ENCODE results near the gene ZNRF2.
"Not testable (repeated sequence)": the region's sequence is repeated elsewhere in the genome, so short reads cannot be mapped to it uniquely, and the experiment has no call there.

The ZNRF2 gene

DNA sequence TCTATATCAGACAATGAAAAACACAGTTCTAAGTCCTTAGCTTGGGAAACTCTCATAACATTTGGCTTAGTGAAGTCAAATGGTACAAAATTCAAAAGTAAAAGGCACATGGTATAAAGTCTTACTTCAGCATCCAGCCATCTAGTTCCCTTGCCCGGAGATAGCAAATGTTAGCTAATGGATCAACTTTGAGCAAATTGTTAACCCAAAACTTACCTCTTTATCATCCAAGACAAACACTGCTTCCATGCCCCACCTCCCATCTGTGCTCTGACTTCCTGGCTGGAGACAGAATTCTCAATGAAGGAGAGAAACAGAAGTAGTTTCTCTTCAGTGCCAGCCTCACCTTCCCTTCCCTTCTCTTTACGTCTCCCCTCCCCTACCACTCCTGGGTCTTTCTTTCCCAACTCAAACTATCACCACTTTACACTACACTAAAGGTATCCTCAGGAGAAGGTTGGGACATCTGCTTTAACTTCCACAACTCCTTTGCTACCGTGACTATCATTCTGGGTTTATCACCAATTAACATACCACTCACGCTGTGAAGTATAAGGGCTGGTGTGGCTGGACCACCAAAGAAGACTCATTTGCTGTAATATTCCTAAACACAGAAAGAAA is 21.2 kb upstream of the ZNRF2 start:
- no peak for DNase-seq (ENCODE audit: low spot score)

DNA sequence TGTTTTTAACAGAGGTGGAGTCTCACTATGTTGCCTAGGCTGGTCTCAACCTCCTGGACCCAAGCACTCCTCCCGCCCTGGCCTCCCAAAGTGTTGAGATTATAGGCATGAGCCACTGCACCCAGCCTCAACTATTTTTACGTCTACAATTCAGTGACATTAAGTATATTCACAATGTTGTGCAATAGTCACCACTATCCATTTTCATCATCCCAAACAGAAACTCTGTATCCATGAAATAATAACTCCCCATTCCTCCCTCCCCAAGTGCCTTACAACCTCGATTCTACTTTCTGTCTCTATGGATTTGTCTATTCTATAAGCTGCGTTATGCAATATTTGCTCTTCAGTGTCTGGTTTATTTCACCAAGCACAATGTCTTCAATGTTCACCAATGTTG is 20.3 kb upstream of the ZNRF2 start:
- no peak for DNase-seq (ENCODE audit: low spot score)

DNA sequence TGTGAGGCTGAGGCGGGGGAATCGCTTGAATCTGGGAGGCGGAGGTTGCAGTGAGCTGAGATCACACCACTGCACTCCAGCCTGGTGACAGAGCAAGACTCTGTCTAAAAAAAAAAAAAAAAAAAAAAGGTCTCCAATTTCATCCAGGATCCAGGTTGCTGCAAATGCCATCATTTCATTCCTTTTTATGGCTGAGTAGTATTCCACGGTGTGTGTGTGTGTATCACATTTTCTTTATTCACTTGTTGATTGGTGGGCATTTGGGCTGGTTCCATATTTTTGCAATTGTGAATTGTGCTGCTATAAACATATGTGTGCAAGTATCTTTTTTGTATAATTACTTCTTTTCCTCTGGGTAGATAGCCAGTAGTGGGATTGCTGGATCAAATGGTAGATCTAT is 19.2 kb upstream of the ZNRF2 start:
- DNase-seq (ENCODE audit: low spot score), result not testable (repeated sequence)

DNA sequence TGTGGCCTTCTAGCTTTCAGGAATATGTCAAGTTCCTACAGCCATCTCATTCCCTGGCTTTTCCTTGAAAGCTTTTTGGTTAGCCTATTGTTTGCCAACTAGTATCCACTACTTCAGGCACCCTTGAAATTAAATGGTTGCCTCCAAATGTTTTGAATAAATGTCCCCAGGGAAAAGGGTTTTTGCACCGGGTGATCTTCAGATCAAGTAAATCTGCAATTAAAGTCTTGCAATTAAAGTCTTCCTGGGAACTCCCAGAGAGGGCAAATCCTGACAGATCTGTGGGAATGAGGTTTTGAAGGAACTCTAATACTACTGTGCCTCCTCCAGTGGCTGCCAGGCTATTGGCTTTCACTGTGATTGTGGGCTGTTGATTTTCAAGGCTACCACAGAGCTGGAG is 17.7 kb upstream of the ZNRF2 start:
- no peak for DNase-seq (ENCODE audit: low spot score)

DNA sequence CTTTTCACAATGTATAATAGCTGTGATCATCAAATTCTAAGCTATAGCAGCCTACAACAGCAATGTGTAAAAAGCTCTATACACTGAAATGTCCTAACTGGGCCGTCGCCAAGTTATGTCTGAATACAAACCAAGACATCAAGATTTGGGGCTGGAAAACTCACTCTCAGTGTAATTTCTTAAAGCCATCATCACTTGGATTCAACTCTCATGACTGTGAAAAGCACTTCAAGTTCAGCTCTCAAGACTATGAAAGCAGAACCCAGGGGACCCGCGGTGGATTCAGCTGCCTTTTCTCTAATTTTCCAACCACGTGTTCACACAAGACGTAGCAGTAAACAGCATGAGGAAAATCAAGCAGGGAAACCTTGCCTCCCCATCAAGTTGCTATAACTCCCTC is 15.8 kb upstream of the ZNRF2 start:
- no peak for DNase-seq (ENCODE audit: low spot score)

DNA sequence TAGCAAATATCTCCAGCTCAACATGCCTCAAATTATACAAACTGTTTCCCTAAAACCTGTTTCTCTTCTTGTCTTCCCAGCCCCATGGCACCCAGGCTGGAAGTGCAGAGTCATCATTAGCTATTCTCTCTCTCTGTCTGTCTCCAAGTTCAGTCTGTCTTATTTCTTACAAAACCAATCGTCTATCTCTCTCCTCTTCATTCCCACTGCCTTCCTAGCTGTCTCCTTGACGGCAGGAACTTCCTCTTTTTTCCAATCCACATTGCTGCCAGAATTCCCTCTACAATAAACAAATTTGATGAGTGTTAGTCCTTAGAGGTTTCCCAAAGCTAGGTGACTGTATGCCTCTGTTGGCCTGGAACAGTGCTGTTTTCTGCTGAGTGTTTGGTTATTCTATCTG is 14.9 kb upstream of the ZNRF2 start:
- no peak for DNase-seq (ENCODE audit: low spot score)

DNA sequence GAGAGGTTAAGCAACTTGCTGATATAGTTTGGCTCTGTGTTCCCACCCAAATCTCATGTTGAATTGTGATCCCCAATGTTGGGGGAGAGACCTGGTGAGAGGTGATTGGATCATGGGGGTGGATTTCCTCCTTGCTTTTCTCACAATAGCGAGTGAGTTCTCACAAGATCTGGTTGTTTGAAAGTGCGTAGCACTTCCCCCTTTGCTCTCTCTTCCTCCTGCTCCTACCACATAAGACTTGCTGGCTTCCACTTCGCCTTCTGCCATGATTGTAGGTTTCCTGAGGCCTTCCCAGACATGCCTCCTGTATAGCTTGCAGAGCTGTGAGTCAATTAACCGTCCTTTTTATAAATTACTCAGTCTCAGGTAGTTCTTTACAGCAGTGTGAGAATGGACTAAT is 13.5 kb upstream of the ZNRF2 start:
- no peak for DNase-seq (ENCODE audit: low spot score)

DNA sequence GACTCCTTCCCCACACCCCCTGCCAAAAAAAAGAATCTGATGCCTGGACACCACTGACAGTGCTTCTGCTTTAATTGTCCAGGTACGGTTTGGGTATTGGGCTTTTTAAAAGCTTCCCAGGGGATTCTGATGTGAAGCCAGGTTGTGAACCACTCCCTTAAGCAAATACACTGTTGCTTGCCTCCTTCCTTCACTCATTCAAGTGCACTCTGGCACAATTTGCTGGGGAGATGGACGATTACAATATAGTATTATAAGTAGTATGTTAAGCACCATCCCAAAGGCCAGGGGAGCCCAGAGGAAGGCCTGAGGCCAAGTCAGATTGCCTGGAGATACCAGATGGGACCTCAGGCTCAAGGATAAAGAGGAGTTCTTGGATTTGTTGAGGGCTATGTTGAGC is 12.3 kb upstream of the ZNRF2 start:
- DNase-seq (ENCODE audit: low spot score), result no peak

DNA sequence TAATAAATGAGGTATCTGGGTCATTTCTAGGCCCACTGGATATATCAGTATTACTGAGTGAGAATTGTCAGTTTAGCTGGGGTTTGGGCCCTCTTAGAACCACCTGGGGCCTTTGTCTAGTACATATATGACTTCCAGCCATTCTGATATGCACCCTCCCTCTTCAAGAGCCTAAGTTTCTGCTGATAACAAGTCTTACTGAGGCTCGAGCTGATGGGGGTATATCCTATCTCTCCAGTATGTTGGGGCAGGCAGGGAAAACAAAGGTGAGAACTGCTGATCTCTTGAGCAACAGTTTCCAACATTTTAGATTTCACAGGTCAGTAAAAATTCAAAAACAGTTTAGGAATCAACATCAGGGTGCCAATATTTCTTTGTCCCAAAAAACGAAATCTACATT is 10.8 kb upstream of the ZNRF2 start:
- DNase-seq (ENCODE audit: low spot score), result no peak

DNA sequence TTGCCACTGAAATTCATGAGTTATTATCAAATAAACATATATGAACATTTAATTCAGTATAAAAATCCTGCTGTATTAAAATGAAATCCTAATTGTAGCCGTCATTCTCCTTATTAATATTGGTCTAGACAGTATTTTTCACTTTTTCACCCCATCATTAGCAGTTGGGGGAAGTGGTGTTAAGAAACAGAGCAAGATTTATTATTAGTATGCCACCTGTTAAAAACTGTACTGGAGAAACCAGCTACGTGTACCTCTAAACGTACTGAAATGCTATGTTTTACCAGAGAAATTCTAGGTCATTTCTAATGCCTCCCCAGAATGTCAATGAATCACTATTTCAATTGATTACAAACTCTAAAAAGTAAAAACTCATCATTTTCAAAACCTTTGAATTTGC is 9.8 kb upstream of the ZNRF2 start:
- no peak for DNase-seq (ENCODE audit: low spot score)

DNA sequence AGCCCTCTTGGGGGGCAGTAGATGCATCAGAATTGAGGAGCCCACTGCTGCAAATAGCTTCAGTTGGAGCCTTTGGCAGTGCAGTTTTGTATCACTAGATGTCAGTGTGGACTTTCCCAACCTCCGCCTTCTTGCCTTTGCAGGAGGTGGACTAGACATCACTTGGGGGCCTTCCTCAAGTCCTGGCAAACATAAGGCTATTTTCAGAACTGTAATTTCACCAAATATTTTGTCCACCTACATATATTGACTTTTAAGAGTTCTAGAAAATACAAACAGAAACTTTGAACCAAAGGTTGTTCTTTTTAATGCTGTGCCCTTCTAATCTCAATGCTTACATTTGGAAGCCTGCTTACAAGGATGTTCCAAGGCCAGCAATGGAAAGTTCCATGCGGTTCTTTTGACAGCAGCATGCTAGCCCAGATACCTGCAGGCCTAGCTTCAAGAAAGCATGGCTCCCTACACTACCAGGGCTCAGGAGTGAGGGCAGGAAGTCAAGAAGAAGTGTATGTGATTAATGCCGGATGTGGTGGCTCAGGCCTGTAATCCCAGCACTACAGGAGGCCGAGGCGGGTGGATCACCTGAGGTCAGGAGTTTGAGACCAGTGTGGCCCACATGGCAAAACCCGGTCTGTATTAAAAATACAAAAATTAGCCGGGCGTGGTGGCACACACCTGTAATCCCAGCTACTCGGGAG is 8.0 kb upstream of the ZNRF2 start:
- DNase-seq (ENCODE audit: low spot score), result peak; percentile 60

DNA sequence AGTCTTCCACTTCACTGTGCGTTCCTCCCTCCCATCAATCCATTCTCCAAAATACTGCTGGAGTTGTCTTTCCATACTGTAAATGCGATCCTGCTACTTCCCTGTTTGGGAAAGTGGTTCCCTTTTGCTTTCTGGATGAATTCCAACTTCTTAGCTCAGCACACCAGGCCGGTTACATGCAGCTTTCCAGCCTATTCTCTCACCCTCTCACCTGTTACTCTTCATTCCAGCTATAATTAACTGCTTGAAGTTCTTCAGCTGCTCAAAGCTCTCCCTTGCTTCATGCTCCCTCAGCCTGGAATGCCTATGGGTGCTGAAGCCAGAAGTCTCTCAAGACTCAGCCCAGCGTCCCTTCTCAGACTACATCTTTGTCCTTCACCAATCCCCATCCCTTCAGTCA is 6.0 kb upstream of the ZNRF2 start:
- DNase-seq (ENCODE audit: low spot score), result no peak

DNA sequence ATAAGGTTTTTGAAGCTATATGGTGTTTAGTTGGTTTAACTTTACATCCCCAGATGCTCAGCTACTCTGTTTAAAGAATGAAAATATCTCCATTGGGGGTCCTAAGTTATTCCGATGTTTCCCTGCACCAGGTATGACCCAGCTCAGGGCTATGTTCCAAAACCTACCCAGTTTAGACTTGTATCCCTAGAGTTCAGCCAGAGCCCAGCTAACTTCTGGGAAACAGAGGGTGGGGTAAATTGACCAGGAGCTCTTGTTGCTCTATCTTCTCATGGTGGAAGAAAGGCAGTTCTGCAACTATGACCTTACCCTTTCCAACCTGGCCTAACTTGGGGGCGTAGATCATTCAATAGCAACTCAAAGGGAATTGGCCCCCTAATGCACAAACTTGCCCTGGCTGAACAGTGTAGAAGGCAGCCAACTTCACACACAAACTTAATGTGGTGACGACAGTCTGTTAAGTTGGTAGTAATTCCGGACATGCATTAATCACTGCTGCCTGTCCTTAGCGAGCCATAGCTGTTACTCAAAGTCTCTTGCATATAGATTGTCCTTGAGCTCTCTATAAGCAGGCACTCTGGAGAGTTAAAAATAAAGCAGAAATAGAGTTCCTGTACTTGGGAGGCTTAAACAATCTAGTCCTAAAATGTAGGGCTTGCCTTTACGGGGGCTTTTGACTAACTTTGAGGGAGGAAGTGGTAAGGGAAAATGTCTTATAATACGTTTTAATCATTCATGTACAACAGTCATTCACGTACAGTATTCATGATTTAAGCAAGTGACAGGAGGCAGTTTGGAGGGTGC is 5.3 kb upstream of the ZNRF2 start:
- no peak for DNase-seq (ENCODE audit: low spot score)

DNA sequence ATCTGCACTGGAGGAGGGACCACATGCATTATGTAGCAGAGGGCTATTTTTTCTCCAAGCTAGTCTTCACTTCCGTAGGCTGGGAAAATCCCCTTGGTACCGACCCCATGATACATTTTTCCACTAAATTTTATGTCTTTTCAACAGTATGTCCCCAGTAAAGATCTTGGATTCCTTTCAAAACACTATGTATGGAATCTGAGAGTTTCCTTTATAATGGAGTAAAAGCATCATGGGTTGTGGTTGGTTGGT is 4.8 kb upstream of the ZNRF2 start:
- no peak for DNase-seq (ENCODE audit: low spot score)

DNA sequence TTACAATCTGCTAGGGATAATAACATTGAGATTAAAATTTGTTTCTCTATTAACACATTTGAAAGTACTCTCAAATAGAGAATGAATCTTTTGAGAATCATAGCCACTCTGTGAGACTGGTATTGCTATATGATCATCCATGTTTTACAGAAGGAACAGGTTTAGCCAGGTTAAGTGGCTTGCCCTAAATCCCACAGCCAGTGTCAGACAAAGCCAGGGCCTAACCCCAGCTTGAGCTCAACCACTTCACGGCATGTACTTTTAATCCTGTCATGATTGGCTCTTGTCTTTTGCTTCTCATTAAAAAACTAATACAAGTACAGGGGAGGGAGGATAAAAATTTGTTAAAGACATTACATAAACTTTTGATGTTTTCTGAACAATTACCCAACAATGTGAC is 3.8 kb upstream of the ZNRF2 start:
- no peak for DNase-seq (ENCODE audit: low spot score)

DNA sequence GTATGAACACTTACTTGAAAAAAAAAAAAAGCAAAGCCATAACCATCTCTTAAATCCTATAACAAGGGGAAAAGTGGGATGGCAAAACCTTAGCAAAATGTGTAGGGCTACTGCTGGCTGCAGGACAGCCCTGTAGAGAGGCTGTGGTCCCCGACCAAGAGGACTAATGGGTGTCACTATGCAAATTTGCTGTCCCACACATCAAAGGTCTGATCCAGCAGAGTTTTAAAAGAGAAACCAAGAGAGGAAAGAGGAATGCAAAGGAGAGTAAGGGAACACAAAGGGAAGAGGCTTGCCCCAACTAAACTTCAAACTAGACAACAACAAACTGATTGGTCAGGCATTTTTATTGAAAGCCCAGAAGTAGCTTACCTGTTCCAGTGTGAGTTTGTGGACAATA is 3.1 kb upstream of the ZNRF2 start:
- no peak for DNase-seq (ENCODE audit: low spot score)

DNA sequence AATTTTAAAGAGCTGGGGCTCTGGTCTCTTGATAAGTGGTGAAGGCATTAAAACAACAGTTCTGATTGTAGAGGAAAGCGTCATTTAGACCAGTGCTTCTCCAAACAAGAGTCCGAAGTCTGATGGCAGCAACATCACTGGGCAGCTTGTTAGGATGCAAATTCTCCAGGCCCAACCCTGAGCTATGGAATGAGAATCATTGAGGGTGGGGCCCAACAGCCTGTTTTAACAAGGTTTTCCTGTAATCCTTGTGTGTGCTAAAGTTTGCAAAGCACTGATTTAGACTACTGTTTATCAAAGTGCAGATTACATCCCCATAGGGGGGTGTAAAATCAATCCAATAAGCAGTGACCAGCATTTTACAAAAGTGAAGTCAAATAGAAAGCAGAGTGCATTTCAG is 2.6 kb upstream of the ZNRF2 start:
- no peak for DNase-seq (ENCODE audit: low spot score)

DNA sequence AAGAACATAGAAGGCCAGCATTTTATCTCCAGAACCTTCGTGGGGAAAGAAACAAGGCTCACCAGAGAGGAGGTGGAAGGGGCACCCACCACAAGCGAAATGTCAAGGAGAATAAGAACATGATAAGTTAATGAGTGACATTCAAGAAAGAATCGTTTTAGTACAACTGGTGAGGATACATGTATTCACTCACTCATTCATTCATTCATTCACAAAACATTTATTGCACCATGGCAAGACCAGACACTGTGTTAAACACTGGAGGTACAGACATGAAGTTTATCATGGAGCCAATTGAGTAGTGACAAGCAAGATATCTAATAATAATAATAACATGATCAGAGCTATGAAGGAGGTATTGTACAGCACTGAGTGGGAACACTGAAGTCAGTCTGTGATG is 1.7 kb upstream of the ZNRF2 start:
- DNase-seq (ENCODE audit: low spot score), result no peak

DNA sequence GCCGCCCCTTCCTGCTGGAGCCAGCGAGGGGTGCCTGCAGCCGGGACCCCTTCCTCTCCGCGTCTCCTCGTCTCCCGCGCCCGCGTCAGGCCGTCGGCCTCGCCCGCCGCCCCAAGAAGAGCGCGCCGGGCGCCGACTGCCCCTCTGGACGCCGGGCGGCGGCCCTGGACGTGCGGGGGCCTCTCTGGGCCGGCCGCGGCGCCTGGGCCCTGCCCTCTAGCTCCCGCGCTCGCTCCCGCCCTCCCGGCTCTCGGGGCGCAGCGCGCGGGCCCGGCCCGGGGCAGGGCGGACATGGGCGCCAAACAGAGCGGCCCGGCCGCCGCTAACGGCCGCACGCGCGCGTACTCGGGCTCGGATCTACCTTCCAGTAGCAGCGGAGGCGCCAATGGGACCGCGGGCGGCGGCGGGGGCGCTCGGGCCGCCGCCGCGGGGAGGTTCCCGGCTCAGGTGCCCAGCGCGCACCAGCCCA is 704 bp downstream of the ZNRF2 start:
- DNase-seq (ENCODE audit: low spot score), result no peak

DNA sequence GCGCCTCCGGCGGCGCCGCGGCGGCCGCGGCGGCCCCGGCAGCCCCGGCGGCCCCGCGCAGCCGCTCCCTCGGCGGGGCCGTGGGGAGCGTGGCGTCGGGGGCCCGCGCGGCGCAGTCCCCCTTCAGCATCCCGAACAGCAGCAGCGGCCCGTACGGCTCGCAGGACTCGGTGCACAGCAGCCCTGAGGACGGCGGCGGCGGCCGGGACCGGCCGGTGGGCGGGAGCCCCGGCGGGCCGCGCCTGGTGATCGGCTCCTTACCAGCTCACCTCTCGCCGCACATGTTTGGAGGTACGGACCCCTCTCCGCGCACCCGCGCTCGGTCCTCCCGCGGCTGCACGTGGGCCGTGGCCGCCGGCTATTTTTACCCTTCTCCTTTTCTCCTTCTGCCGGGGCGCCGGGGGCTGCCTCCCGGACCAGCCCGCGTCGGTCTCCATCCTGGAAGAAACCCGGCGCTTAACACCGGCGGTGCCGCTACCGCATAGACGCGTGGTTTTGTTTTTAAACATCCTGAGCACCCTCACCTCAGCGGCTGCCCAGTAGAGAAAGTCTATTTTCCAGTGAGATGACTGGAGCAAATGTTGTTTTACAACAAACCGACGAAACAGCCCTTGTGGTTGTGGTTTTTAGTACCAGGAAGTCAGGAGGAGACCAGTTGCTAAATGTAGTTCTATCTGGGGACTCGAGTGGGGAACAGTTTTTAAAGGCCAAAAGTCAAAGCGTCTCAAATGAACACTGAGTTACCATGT is 1.3 kb downstream of the ZNRF2 start:
- peak; percentile 9 for DNase-seq (ENCODE audit: low spot score)

DNA sequence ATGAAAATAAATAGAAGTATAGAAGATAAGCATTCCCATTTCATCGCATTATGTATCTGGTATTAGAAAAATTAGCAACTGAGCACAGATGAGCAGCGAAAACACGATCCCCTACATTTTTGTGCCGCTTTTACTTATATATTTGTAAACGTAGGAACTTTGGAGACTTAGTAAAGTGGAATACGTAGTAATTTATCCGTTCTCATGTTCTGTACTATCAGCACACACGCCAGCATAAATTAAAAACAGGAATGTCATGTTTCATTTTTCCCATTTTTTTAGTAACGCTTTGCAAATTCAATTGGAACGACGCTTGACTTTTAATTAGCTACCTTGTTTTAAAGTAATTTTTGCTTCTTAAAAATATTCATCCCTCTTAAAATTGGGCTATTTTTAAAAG is 2.4 kb downstream of the ZNRF2 start:
- DNase-seq (ENCODE audit: low spot score), result no peak

DNA sequence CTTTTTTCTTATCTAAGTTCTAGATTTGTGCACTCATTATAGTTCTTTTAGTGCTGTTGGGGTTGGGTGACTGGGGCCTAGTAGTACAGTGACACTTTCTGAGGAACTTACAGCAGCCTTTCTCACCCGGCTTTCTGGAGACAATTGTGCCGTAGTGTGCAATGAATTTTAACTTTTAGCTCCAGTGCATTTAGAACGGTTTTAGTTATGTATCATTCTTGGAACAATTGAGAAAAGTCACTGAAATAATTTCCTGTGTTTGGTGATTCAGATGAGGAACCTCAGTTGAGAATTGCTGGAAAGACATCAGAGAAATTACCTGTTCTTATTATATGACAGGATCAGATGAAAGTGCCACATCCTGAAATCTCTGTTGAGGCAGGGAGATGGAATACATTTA is 3.2 kb downstream of the ZNRF2 start:
- DNase-seq (ENCODE audit: low spot score), result not testable (repeated sequence)

DNA sequence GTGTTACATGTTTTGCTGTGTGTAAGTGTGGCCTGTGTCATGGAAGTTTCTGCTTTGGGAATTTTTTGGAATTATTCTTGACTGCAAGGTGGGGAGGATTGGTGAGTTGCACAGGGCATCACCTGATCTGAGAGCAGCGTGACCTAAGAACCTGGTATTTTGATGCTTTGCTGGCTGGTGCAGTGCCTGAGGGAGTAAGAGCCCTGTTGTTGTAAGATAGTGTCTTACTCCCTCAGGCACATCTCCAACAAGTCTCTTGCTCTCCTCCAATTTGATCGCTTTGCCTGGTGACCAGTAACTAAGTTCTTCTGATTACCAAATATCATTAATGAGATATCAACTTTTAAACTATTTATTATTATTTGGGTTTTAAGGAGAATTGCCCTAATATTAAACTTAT is 5.2 kb downstream of the ZNRF2 start:
- DNase-seq (ENCODE audit: low spot score), result not testable (repeated sequence)

Measured in AG08395 (cell line).